ENCODE data around the gene LSAMP. TPM values are rescaled to one million over a fixed set of nuclear protein-coding genes. Genes with fewer than 3 reads are reported as not detected.

The LSAMP gene
- total and polyA plus RNA-seq, 2 of the 13 experiments (the other 11 are each of a cell fraction or from before 2014, with no cell fraction given): not detected

DNA sequence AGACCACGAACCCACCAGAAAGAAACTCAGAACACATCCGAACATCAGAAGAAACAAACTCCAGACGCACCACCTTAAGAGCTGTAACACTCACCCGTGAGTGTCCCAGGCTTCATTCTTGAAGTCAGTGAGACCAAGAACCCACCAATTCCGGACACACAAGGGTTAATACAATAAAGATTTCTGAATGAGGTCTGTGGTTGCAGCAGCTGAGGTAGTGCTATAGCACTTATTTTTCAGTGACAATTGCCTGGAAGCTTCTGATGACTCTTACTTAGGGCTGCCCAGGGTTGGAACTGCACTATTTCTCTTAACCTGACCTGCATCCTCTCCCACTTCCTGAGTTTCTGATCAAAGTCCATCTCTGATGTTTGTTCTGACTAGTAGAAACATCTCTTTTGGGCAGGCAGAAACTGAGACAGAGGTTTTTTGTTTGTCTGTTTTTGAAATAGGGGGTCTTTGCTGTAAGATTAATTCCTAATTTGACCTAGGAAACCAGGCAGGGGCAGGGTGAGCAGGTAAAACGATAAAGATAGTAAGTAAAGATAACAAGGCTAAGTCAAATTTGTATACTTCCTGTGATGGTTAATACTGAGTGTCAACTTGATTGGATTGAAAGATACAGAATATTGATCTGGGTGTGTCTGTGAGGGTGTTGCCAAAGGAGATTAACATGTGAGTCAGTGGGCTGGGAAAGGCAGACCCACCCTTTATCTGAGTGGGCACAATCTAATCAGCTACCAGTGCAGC is 652.9 kb downstream of the LSAMP start (continued):
- TF ChIP-seq, protein P1, sequence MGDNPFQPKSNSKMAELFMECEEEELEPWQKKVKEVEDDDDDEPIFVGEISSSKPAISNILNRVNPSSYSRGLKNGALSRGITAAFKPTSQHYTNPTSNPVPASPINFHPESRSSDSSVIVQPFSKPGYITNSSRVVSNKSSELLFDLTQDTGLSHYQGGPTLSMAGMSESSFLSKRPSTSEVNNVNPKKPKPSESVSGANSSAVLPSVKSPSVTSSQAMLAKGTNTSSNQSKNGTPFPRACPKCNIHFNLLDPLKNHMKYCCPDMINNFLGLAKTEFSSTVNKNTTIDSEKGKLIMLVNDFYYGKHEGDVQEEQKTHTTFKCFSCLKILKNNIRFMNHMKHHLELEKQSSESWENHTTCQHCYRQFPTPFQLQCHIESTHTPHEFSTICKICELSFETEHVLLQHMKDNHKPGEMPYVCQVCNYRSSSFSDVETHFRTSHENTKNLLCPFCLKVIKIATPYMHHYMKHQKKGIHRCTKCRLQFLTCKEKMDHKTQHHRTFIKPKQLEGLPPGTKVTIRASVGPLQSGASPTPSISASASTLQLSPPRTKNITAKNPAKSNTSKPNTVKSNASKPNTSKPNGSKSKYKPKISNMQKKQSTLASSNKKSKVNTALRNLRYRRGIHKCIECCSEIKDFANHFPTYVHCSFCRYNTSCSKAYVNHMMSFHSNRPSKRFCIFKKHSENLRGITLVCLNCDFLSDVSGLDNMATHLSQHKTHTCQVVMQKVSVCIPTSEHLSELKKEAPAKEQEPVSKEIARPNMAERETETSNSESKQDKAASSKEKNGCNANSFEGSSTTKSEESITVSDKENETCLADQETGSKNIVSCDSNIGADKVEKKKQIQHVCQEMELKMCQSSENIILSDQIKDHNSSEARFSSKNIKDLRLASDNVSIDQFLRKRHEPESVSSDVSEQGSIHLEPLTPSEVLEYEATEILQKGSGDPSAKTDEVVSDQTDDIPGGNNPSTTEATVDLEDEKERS (CRISPR knock-in tag; IDR thresholded peaks at IDR 0.05): peak; percentile 21; the same call in 1 of the 2 replicates
- 0 out of 2 replicates have a peak, but pooled peaks have one; percentile 65 for TF ChIP-seq BRCA1 (CRISPR knock-in tag; IDR thresholded peaks at IDR 0.05)
- no peak for TF ChIP-seq ZNF776 (CRISPR knock-in tag; IDR thresholded peaks at IDR 0.05)
- no peak for TF ChIP-seq ATF6 (CRISPR knock-in tag; conservative IDR thresholded peaks at IDR 0.05)
- TF ChIP-seq POLR2AphosphoS5 (IDR thresholded peaks at IDR 0.05; ENCODE audit: low read depth, low read length): peak; percentile 86
- TF ChIP-seq, protein P2, sequence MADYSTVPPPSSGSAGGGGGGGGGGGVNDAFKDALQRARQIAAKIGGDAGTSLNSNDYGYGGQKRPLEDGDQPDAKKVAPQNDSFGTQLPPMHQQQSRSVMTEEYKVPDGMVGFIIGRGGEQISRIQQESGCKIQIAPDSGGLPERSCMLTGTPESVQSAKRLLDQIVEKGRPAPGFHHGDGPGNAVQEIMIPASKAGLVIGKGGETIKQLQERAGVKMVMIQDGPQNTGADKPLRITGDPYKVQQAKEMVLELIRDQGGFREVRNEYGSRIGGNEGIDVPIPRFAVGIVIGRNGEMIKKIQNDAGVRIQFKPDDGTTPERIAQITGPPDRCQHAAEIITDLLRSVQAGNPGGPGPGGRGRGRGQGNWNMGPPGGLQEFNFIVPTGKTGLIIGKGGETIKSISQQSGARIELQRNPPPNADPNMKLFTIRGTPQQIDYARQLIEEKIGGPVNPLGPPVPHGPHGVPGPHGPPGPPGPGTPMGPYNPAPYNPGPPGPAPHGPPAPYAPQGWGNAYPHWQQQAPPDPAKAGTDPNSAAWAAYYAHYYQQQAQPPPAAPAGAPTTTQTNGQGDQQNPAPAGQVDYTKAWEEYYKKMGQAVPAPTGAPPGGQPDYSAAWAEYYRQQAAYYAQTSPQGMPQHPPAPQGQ (CRISPR knock-in tag; IDR thresholded peaks at IDR 0.05; ENCODE audit: borderline replicate concordance): no peak
- no peak for TF ChIP-seq ZNF432 (CRISPR knock-in tag; IDR thresholded peaks at IDR 0.05; ENCODE audit: borderline replicate concordance)
- TF ChIP-seq POLR2AphosphoS2 (IDR thresholded peaks at IDR 0.05; ENCODE audit: low read depth, low read length): no peak
- no peak for TF ChIP-seq NPAS2 (CRISPR knock-in tag; IDR thresholded peaks at IDR 0.05; ENCODE audit: borderline replicate concordance)
- TF ChIP-seq MAFK (conservative IDR thresholded peaks at IDR 0.05 in 1 of 2, IDR thresholded peaks at IDR 0.05 in 1 of 2; ENCODE audit: low read length in 2 of 2): no peak
- TF ChIP-seq KAT2B (IDR thresholded peaks at IDR 0.05; ENCODE audit: borderline replicate concordance, low read depth, low read length): no peak
- no peak for TF ChIP-seq JDP2 (CRISPR knock-in tag; IDR thresholded peaks at IDR 0.05; ENCODE audit: borderline replicate concordance)
- TF ChIP-seq GATA4 (IDR thresholded peaks at IDR 0.05; ENCODE audit: borderline replicate concordance, low read depth): no peak
- TF ChIP-seq MED13 (CRISPR knock-in tag; IDR thresholded peaks at IDR 0.05): no peak
- TF ChIP-seq POLR2A (IDR thresholded peaks at IDR 0.05; ENCODE audit: insufficient read depth in 1 of 2, low read depth in 2 of 2, low read length in 2 of 2): peak; percentile 54 to 71; a peak in 3 of 4 replicates
- TF ChIP-seq IRF2 (CRISPR knock-in tag; IDR thresholded peaks at IDR 0.05): no peak; the same call in 1 of the 2 replicates
- TF ChIP-seq, protein P3, sequence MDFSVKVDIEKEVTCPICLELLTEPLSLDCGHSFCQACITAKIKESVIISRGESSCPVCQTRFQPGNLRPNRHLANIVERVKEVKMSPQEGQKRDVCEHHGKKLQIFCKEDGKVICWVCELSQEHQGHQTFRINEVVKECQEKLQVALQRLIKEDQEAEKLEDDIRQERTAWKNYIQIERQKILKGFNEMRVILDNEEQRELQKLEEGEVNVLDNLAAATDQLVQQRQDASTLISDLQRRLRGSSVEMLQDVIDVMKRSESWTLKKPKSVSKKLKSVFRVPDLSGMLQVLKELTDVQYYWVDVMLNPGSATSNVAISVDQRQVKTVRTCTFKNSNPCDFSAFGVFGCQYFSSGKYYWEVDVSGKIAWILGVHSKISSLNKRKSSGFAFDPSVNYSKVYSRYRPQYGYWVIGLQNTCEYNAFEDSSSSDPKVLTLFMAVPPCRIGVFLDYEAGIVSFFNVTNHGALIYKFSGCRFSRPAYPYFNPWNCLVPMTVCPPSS (IDR thresholded peaks at IDR 0.05): no peak
- TF ChIP-seq, protein P4, sequence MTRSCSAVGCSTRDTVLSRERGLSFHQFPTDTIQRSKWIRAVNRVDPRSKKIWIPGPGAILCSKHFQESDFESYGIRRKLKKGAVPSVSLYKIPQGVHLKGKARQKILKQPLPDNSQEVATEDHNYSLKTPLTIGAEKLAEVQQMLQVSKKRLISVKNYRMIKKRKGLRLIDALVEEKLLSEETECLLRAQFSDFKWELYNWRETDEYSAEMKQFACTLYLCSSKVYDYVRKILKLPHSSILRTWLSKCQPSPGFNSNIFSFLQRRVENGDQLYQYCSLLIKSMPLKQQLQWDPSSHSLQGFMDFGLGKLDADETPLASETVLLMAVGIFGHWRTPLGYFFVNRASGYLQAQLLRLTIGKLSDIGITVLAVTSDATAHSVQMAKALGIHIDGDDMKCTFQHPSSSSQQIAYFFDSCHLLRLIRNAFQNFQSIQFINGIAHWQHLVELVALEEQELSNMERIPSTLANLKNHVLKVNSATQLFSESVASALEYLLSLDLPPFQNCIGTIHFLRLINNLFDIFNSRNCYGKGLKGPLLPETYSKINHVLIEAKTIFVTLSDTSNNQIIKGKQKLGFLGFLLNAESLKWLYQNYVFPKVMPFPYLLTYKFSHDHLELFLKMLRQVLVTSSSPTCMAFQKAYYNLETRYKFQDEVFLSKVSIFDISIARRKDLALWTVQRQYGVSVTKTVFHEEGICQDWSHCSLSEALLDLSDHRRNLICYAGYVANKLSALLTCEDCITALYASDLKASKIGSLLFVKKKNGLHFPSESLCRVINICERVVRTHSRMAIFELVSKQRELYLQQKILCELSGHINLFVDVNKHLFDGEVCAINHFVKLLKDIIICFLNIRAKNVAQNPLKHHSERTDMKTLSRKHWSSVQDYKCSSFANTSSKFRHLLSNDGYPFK (CRISPR knock-in tag; IDR thresholded peaks at IDR 0.05; ENCODE audit: borderline replicate concordance): no peak

Measured in HepG2 (cell line).